ENCODE results near the gene BCL2L15.

The BCL2L15 gene

DNA sequence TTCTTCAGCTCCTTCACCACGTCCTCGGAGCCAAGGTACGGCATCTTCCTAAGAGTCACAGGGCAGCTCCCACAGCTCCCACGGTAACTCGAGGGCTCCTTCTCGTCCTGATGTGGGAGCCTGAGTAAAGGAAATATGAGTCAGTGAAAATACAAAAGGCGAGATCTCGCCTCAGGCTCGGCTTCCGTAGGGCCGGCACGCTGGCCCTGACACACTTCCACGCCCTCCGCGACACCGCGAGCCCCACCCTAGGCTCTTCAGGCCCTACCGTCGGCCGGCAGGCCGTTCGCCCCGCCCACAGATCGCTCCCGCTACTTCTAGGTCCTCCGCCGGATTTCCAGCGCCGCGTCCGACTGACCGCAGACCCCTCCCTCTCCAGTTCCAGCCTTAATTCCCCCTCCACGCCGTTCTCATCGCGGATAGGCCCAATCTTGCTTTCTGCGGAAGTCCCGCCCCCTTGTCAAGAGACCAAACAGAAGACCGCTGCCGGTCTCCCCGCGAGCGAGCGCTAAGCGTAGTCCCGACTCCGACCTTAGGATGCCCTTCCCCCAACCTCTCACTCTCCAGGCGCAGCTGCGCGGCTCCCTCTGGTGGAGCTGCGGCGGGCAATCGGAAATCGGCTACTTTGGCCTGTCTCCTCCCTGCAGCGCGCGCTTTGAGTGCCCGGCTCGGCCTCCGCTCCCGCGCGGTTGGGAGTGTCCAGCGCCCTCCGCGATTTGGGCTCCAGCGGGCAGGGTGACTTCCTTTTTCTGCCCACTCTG lies 17.5 kb upstream of the BCL2L15 start, which contains the start of the genes AP4B1 and DCLRE1B:
TSS of gene AP4B1 (minus strand) at position 126 of the 761 bp plus-strand sequence. CDS start at position 44, 82 bp downstream.
TSS of gene DCLRE1B (plus strand) at position 653 of the 761 bp plus-strand sequence. CDS start 261 bp downstream, outside the sequence.
- peak; percentile 99 for DNase-seq
- H3K27me3 ChIP-seq (ENCODE audit: insufficient read depth, low read depth, severe bottlenecking), result no peaks in the 10 kb centered on the region
- no peaks in the 10 kb centered on the region for H3K9me3 ChIP-seq (ENCODE audit: severe bottlenecking)
- H3K4me3 ChIP-seq (ENCODE audit: low read depth, low read length), result peak within 1 kb of the TSS; percentile 97
- peaks cover 30% of the 10 kb centered on the region for H3K36me3 ChIP-seq
- peak within 1 kb of the TSS; percentile 86 for H3K27ac ChIP-seq
- TF ChIP-seq CTCF (IDR thresholded peaks at IDR 0.05; ENCODE audit: low read depth, low read length), result peak; percentile 66

DNA sequence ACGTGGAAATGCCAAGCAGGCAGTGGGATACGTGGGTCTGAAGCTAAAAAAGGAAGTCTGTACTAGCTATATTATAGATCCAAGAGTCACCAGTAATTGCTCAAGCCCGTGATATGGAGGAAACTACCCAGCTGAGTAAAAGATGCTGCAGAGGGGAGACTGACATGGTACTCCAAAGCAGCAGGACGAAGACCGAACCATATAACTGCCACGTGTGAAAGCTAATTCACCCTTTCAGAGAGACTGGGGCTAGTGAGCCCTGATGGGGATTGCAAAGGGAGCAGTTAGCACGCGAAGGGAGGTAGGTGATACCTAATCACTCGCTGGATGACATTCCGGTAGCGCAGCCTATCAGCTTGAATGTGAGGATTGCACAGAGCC lies 16.9 kb upstream of the BCL2L15 start:
- peaks cover 29% of the 10 kb centered on the region for H3K36me3 ChIP-seq
- DNase-seq, result no peak
- H3K9me3 ChIP-seq (ENCODE audit: severe bottlenecking), result no peaks in the 10 kb centered on the region
- no peak for TF ChIP-seq CTCF (IDR thresholded peaks at IDR 0.05; ENCODE audit: low read depth, low read length)
- H3K27ac ChIP-seq, result peak overlapping the region; percentile 70
- H3K4me3 ChIP-seq (ENCODE audit: low read depth, low read length), result peak overlapping the region; percentile 74
- no peaks in the 10 kb centered on the region for H3K27me3 ChIP-seq (ENCODE audit: insufficient read depth, low read depth, severe bottlenecking)

DNA sequence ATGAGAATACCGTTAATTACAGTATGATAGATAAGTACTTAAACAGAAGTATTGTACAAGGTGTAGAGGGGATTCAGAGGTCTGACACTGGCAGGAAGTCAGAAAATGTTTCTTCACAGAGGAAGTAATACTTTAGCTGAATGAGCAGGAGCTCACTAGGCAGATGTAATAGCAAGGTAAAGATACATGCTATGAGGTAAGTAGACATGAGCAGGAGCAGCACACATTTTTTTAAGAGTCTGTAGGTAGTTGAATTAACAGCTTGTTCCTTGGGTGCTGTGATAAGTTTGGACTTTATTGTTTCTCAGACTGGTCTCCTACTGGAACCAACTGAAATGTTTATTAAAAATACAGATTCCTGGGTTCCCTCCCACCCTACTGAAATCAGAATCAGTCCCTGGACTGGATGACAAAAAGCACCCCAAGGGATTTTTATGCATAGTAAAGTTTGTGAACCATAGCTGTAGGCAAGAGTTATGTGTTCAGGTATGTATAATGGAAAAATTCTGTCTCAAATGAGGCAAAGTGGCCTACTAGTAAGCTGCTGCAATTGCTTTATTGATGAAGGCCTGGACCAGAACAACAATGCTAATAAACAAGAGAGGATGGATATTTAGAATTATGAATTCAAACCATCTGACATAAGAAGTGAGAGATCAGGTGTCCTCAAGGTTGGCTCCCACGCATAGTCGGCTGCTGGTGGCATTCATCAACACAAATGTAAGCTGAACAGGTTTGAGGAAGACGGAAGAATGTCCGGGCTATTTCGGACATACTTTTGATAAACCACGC lies 16.3 kb upstream of the BCL2L15 start:
- DNase-seq, result no peak

DNA sequence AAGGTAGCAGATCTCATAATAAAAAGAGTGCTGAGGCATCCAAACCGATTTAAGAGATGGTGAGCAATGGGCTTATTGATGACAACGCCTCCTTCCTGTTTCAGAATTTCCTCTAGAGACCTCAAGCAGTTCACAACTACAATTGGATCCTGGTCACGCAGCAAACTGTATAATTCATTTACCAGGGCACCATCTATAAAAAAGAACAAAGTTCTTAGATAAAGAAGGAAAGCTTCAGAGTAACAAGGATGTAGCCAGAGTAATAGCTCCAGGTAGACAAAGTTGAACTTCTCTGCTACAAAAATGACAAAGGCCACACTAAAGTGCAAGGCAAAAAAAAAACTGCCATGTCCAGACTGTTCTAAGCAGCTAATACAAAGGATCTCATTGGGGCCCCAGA lies 13.8 kb upstream of the BCL2L15 start:
- no peak overlapping the region for H3K27ac ChIP-seq
- peaks cover 34% of the 10 kb centered on the region for H3K36me3 ChIP-seq
- TF ChIP-seq CTCF (IDR thresholded peaks at IDR 0.05; ENCODE audit: low read depth, low read length), result no peak

More for the DNA sequence above, 16.3 kb upstream of the BCL2L15 start:
- H3K27me3 ChIP-seq (ENCODE audit: insufficient read depth, low read depth, severe bottlenecking), result no peaks in the 10 kb centered on the region
- H3K36me3 ChIP-seq, result peaks cover 29% of the 10 kb centered on the region
- no peaks in the 10 kb centered on the region for H3K9me3 ChIP-seq (ENCODE audit: severe bottlenecking)
- peak overlapping the region; percentile 74 for H3K4me3 ChIP-seq (ENCODE audit: low read depth, low read length)
- no peak overlapping the region for H3K27ac ChIP-seq
- TF ChIP-seq CTCF (IDR thresholded peaks at IDR 0.05; ENCODE audit: low read depth, low read length), result no peak

DNA sequence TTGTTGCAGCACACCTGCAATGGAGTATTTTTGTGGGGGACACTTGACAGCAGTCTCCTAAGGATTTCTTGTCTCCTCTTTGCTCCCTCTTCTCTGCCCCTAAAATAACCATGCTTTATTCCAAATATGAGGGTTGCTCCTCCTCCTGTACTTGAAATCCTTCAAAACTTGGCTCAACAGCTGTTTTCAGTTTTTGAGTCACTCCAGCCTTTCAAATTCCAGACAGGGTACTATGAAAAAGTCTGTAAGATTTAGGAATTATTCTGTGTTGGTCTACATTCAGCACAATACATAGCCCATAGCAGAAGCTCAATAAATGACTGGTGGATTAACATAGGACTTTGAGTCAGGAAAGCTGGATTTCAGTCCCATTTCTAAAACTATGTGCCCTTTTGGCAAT lies 11.7 kb upstream of the BCL2L15 start:
- no peaks in the 10 kb centered on the region for H3K27me3 ChIP-seq (ENCODE audit: insufficient read depth, low read depth, severe bottlenecking)
- TF ChIP-seq CTCF (IDR thresholded peaks at IDR 0.05; ENCODE audit: low read depth, low read length), result no peak
- H3K36me3 ChIP-seq, result peaks cover 51% of the 10 kb centered on the region
- DNase-seq, result no peak
- H3K9me3 ChIP-seq (ENCODE audit: severe bottlenecking), result no peaks in the 10 kb centered on the region
- H3K27ac ChIP-seq, result no peak overlapping the region
- H3K4me3 ChIP-seq (ENCODE audit: low read depth, low read length), result no peak overlapping the region

More for the DNA sequence above, 13.8 kb upstream of the BCL2L15 start:
- H3K27me3 ChIP-seq (ENCODE audit: insufficient read depth, low read depth, severe bottlenecking), result no peaks in the 10 kb centered on the region
- no peak for DNase-seq
- no peak overlapping the region for H3K4me3 ChIP-seq (ENCODE audit: low read depth, low read length)
- H3K9me3 ChIP-seq (ENCODE audit: severe bottlenecking), result no peaks in the 10 kb centered on the region

Data from WERI-Rb-1 (cell line).